ENCODE data around the gene EPHB1.

EPHB1 gene

GRCh38 chr3:134937256-134938028, 142.4 kb downstream of the EPHB1 start:
- DNase-seq (ENCODE audit: extremely low read depth, low read depth): no peak
- no peak for TF ChIP-seq CTCF (IDR thresholded peaks at IDR 0.05; ENCODE audit: low read depth, low read length, missing control alignments)
- H3K4me3 ChIP-seq (replicated peaks; ENCODE audit: low read depth, low read length): no peak overlapping the region

GRCh38 chr3:134938029-134938525, 143.0 kb downstream of the EPHB1 start:
- TF ChIP-seq CTCF (IDR thresholded peaks at IDR 0.05; ENCODE audit: low read depth, low read length, missing control alignments): no peak
- DNase-seq (ENCODE audit: extremely low read depth, low read depth): no peak
- H3K4me3 ChIP-seq (replicated peaks; ENCODE audit: low read depth, low read length): no peak overlapping the region

GRCh38 chr3:134939978-134940377, 144.9 kb downstream of the EPHB1 start:
- DNase-seq (ENCODE audit: extremely low read depth, low read depth): no peak
- H3K4me3 ChIP-seq (replicated peaks; ENCODE audit: low read depth, low read length): no peak overlapping the region
- TF ChIP-seq CTCF (IDR thresholded peaks at IDR 0.05; ENCODE audit: low read depth, low read length, missing control alignments): no peak

- TF ChIP-seq CTCF (IDR thresholded peaks at IDR 0.05; ENCODE audit: low read depth, low read length, missing control alignments): no peak
- DNase-seq (ENCODE audit: extremely low read depth, low read depth): no peak
- H3K4me3 ChIP-seq (replicated peaks; ENCODE audit: low read depth, low read length): no peak overlapping the region
These were observed 146.8 kb downstream of the EPHB1 start for GRCh38 chr3:134941820-134942219.

GRCh38 chr3:134944429-134944828, 149.4 kb downstream of the EPHB1 start:
- DNase-seq (ENCODE audit: extremely low read depth, low read depth): no peak
- no peak overlapping the region for H3K4me3 ChIP-seq (replicated peaks; ENCODE audit: low read depth, low read length)
- TF ChIP-seq CTCF (IDR thresholded peaks at IDR 0.05; ENCODE audit: low read depth, low read length, missing control alignments): no peak

- DNase-seq (ENCODE audit: extremely low read depth, low read depth): no peak
- no peak for TF ChIP-seq CTCF (IDR thresholded peaks at IDR 0.05; ENCODE audit: low read depth, low read length, missing control alignments)
- no peak overlapping the region for H3K4me3 ChIP-seq (replicated peaks; ENCODE audit: low read depth, low read length)
These were observed 154.1 kb downstream of the EPHB1 start for GRCh38 chr3:134949150-134949549.
